Ectodermal cell (in vitro differentiated cells): ENCODE results near the gene CENPU.
"Not testable (repeated sequence)": the region's sequence is repeated elsewhere in the genome, so short reads cannot be mapped to it uniquely, and the experiment has no call there.

Experiments
- H3K27ac ChIP-seq: 2 replicates; pipeline ENCODE4 v1.7.0; 2013; ENCODE audit warnings: mild to moderate bottlenecking, low read depth, low read length; ENCODE audit not compliant: insufficient read depth, poor library complexity, severe bottlenecking
- H3K27me3 ChIP-seq: 2 replicates; pipeline ENCODE4 v1.7.0; 2013; ENCODE audit warnings: mild to moderate bottlenecking, low read length; ENCODE audit not compliant: insufficient read depth, control insufficient read depth, poor library complexity, severe bottlenecking
- H3K36me3 ChIP-seq: one replicate; pipeline ENCODE4 v1.7.0; 2013; ENCODE audit warnings: low read length; ENCODE audit not compliant: control insufficient read depth, insufficient read depth
- H3K4me1 ChIP-seq: one replicate; pipeline ENCODE4 v1.7.0; 2013; ENCODE audit warnings: low read length; ENCODE audit not compliant: control insufficient read depth, insufficient read depth
- H3K4me3 ChIP-seq: 2 replicates; pipeline ENCODE4 v1.7.0; 2013; ENCODE audit warnings: low read depth, low read length, control low read depth; ENCODE audit not compliant: insufficient read depth
- H3K9me3 ChIP-seq: 2 replicates; pipeline ENCODE4 v1.7.0; 2013; ENCODE audit warnings: mild to moderate bottlenecking, low read length, moderate library complexity; ENCODE audit not compliant: control insufficient read depth
- WGBS, 2 experiments: methylation state at CpG; one replicate each; pipeline ENCODE4 v1.1.7; 2013; ENCODE audit warnings: missing lambda C conversion rate in 2 of 2; 5-methylcytosine and 5-hydroxymethylcytosine counted together

CENPU gene

DNA sequence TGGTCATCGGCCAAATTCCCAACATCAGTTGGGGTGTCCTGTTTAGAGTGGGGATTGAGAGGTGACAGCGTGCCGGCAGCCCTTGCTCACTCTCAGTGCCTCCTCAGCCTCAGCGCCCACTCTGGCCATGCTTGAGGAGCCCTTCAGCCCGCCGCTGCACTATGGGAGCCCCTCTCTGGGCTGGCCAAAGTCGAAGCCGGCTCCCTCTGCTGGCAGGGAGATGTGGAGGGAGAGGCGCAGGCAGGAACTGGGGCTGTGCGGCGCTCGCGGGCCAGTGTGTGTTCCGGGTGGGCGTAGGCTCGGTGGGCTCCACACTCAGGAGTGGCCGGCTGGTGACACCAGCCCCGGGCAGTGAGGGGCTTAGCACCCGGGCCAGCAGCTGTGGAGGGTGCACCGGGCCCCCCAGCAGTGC, 7.1 kb upstream of the CENPU start:
- H3K27me3 ChIP-seq, result peaks cover under 1% of the 10 kb centered on the region
- no peaks in the 10 kb centered on the region for H3K4me1 ChIP-seq
- H3K9me3 ChIP-seq, result peaks cover 3% of the 10 kb centered on the region
- no peaks in the 10 kb centered on the region for H3K36me3 ChIP-seq
- 96 to 98% methylated on average over 20 of the region's 20 CpGs for WGBS, 2 experiments
- H3K4me3 ChIP-seq, result no peak overlapping the region
- no peak overlapping the region for H3K27ac ChIP-seq

DNA sequence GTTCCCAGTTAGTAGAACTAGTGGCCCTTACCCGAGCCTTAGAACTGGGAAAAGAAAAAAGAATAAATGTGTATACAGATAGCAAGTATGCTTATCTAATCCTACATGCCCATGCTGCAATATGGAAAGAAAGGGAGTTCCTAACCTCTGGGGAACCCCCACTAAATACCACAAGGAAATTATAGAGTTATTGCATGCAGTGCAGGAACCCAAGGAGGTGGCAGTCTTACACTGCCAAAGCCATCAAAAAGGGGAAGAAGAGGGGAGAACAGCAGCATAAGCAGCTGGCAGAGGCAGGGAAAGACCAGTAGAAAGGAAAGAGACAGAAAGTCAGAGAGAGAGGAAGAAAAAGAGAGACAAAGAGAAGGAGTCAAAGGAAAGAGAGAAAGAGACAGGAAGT, 5.7 kb upstream of the CENPU start:
- not testable (repeated sequence) for H3K4me1 ChIP-seq, H3K27me3 ChIP-seq, H3K9me3 ChIP-seq, H3K27ac ChIP-seq, H3K4me3 ChIP-seq, H3K36me3 ChIP-seq
- WGBS, 2 experiments, result 80 to 86% methylated on average over 1 of the region's 1 CpG

DNA sequence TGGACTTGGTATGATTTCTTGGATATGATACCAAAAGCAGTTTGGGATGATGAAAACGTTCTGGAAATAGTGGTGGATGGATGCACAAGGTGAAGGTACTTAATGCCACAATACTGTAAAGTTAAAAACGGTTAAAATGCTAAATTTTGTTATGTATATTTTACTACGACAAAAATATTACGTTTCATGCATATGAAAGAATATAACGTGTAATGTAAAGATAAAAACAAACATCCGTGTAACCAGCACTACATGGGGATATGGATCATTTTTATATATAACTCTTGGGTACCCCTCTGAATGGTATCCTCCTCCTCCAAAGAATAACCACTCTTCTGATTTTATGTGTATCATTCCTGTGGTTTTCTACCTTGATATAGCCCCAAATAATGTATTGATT, 862 bp upstream of the CENPU start:
- Histone ChIP-seq H3K27ac (no peak overlapping the region), H3K4me1 (peaks cover 8% of the 10 kb centered on the region), H3K27me3 (no peaks in the 10 kb centered on the region), H3K9me3 (no peaks in the 10 kb centered on the region), H3K4me3 (peak overlapping the region; percentile 27), H3K36me3 (peaks cover 2% of the 10 kb centered on the region)
- WGBS, 2 experiments, result 47 to 85% methylated on average over 1 to 5 of the region's 6 CpGs

DNA sequence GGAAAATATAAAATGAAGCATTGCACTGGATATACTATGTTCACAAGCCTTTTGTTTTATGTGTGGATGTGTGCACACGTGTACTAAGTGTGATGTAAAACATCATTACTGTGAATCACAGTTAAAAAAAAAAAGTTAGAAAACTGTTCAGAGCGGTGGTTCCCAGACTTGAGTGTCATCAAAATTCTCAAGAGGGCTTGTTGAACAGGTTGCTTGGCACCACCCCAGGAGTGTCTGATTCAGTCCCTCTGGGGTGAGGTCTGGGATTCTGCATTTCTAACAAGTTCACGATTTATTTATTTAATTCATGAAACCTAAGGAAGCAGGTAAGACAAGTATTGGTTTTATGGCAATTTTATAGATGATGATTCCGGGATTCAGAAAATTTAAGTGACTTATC, 1.8 kb downstream of the CENPU start:
- H3K36me3 ChIP-seq, result peaks cover 22% of the 10 kb centered on the region
- H3K9me3 ChIP-seq, result no peaks in the 10 kb centered on the region
- peak overlapping the region; percentile 87 for H3K4me3 ChIP-seq
- no peak overlapping the region for H3K27ac ChIP-seq
- H3K4me1 ChIP-seq, result peaks cover 8% of the 10 kb centered on the region
- no peaks in the 10 kb centered on the region for H3K27me3 ChIP-seq
- WGBS, 2 experiments, result 72 to 84% methylated on average over 2 to 4 of the region's 4 CpGs

DNA sequence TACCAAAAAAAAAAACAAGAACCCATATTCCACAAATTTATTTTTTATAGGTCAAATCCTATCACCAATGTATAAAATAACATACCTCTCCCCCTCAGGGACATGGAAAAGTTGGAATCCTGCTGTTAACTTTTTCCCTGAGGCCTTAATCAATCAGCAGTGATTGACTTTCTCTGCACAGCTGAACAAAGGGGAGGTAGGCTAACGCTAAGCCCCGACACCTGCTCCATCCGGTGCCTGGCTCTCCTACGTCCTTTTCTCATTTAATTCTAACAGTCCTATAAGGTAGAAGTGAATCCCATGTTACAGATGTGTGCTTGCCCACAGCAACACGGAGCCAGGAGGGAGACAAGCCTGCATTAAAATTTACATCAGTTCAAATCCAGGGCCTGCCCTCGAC, 2.8 kb downstream of the CENPU start:
- 28 to 48% methylated on average over 5 to 6 of the region's 6 CpGs for WGBS, 2 experiments
- H3K9me3 ChIP-seq, result no peaks in the 10 kb centered on the region
- no peak overlapping the region for H3K4me3 ChIP-seq
- H3K4me1 ChIP-seq, result peaks cover 8% of the 10 kb centered on the region
- H3K36me3 ChIP-seq, result peaks cover 30% of the 10 kb centered on the region
- no peak overlapping the region for H3K27ac ChIP-seq
- no peaks in the 10 kb centered on the region for H3K27me3 ChIP-seq

DNA sequence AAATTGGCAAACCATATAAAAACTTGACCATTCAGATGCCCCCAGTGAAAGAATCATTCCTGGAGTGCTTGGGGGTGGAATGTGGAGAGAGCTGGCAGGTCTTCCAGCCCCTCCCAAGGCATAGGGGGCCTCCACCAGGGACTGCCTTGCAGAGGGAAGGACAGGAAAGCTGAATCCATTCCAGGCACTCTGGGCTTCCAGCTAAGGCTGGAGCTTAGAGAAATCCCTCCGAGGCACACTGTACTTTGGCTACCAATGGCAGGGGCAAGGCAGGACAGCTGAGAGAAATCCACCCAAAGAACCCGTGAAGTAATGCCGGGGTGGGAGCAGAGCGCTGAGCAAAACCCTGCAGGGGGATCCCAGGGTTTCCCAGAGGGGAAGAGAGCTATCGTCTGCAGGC, 4.0 kb downstream of the CENPU start:
- WGBS, 2 experiments, result 72 to 74% methylated on average over 5 of the region's 5 CpGs
- Histone ChIP-seq H3K27ac (no peak overlapping the region), H3K36me3 (peaks cover 32% of the 10 kb centered on the region), H3K4me3 (no peak overlapping the region), H3K4me1 (peaks cover 8% of the 10 kb centered on the region), H3K9me3 (no peaks in the 10 kb centered on the region), H3K27me3 (no peaks in the 10 kb centered on the region)

DNA sequence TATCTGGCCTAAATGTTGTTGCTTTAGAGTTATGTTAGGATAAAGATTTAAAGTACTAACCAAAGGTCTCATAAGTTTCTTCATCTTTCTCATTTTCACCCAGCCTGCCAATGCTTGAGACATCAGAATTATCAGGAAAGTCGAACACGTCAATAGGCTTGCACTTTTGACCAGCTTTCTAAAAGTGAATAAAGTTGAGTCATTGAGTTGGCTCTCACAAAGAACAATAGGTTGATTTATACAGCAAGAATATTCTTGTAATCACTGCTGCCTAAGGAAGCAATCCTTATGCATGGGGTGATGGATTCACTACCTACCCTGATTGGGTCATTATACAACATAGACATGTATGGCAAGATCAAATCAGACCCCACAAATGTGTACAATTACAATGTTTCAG, 5.0 kb downstream of the CENPU start:
- peaks cover 32% of the 10 kb centered on the region for H3K36me3 ChIP-seq

DNA sequence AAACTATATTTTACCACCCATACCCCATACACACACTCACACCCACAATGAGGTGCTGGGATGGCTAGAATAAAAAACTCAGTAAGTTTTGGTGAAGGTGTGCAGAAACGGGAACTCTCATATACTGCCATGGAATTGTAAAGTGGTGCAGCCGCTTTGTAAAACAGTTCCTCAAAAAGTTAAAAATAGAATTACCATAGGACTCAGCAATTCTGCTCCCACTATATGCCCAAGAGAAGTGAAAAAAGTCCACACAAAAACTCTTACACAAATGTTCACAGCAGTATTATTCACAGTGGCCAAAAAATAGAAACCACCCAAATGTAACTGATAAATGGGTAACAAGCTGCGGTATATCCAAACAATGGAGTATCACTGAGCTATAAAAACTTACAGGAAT, 6.5 kb downstream of the CENPU start:
- Histone ChIP-seq H3K4me1 (peaks cover 8% of the 10 kb centered on the region), H3K36me3 (peaks cover 38% of the 10 kb centered on the region), H3K27me3 (no peaks in the 10 kb centered on the region), H3K9me3 (no peaks in the 10 kb centered on the region), H3K27ac (no peak overlapping the region), H3K4me3 (no peak overlapping the region)
- WGBS, 2 experiments, result 97 to 100% methylated on average over 3 of the region's 3 CpGs

More for the DNA sequence above, 5.0 kb downstream of the CENPU start:
- Histone ChIP-seq H3K4me1 (peaks cover 8% of the 10 kb centered on the region), H3K4me3 (no peak overlapping the region), H3K9me3 (no peaks in the 10 kb centered on the region), H3K27ac (no peak overlapping the region), H3K27me3 (no peaks in the 10 kb centered on the region)
- 93 to 98% methylated on average over 2 of the region's 2 CpGs for WGBS, 2 experiments

DNA sequence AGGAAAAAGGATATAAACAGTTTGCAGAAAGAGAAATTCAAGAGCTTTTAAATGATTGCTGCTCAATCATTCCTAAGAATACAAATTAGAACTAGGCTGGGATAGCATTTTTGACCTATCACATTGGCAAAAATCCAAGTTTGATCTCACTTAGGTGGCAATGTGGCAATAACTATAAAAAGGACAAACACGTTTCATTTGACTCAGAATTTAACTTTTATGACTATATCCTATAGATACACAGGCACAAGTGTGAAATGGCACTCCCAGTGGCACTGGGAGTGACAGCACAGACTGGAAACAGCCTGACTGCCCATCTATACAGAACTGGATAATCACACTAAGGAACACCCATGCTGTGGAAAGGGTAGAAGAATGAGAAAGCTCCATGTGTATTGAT, 11.1 kb downstream of the CENPU start:
- 100% methylated on average over 1 of the region's 1 CpG for WGBS, 2 experiments
- no peak overlapping the region for H3K27ac ChIP-seq
- no peak overlapping the region for H3K4me3 ChIP-seq
- H3K36me3 ChIP-seq, result peaks cover 35% of the 10 kb centered on the region
- no peaks in the 10 kb centered on the region for H3K27me3 ChIP-seq
- H3K9me3 ChIP-seq, result no peaks in the 10 kb centered on the region
- no peaks in the 10 kb centered on the region for H3K4me1 ChIP-seq

DNA sequence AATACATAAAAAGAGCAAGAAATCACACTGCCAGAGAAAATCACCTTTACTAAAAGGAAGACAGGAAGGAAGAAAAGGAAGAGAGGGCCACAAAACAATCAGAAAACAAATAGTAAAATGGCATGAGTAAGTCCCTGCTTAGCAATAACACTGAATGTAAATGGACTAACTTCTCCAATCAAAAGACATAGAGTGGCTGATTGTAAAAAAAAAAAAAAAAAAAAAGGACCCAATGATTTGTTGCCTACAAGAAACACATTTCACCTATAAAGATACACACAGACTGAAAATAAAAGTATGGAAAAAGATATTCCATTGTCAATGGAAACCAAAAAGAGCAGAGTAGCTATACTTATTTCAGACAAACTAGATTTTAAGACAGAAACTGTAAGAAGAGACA, 12.6 kb downstream of the CENPU start:
- H3K4me1 ChIP-seq, result no peaks in the 10 kb centered on the region
- no peak overlapping the region for H3K27ac ChIP-seq
- H3K36me3 ChIP-seq, result peaks cover 27% of the 10 kb centered on the region
- no peak overlapping the region for H3K4me3 ChIP-seq
- H3K9me3 ChIP-seq, result no peaks in the 10 kb centered on the region
- H3K27me3 ChIP-seq, result no peaks in the 10 kb centered on the region

DNA sequence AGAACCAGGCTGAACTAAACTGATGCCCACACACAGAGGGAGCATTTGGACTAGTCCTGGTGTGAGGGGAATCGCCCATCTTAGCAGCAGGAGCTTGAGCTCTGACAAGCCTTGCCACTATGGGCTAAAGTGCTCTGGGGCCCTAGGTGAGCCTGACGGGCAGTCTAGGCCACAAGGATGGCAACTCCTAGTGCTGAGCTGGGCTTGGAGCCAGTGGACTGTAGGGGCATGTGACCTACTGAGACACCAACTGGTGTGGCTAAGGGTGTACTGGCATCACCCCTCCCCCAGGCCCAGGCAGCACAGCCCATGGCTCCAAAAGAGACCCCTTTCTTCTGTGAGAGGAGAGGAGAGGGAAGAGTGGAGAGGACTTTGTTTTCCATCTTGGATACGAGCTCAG, 14.5 kb downstream of the CENPU start:
- Histone ChIP-seq H3K4me3 (no peak overlapping the region), H3K27ac (no peak overlapping the region), H3K4me1 (no peaks in the 10 kb centered on the region), H3K36me3 (peaks cover 23% of the 10 kb centered on the region), H3K27me3 (no peaks in the 10 kb centered on the region), H3K9me3 (no peaks in the 10 kb centered on the region)
- WGBS, 2 experiments, result 89 to 98% methylated on average over 3 of the region's 3 CpGs
